Karpas-422 (cell line): ENCODE measurements around the gene DIP2B. TPM values are rescaled to one million over a fixed set of nuclear protein-coding genes. Genes with fewer than 3 reads are reported as not detected.

Source experiments
- DNase-seq: peaks from one replicate; pipeline ENCODE4 v3.0.0-alpha.2; 2015
- H2AFZ ChIP-seq: fragments of 200-600 bp; sonication (generic); 2 replicates; pipeline ENCODE4 v1.6.1; 2014; ENCODE audit warnings: antibody characterized with exemption, low read length, mixed read lengths
- H3K27ac ChIP-seq: fragments of 200-600 bp; sonication (generic); 2 replicates; pipeline ENCODE4 v1.5.1; 2014; ENCODE audit warnings: mild to moderate bottlenecking, low read length, moderate library complexity
- H3K27me3 ChIP-seq: fragments of 200-600 bp; sonication (generic); 2 replicates; pipeline ENCODE4 v1.6.1; 2014; ENCODE audit warnings: low read length, mixed read lengths
- H3K36me3 ChIP-seq: fragments of 200-600 bp; sonication (generic); 2 replicates; pipeline ENCODE4 v1.6.1; 2014; ENCODE audit warnings: low read length, mixed read lengths; ENCODE audit not compliant: insufficient read depth
- H3K4me1 ChIP-seq: fragments of 200-600 bp; sonication (generic); 2 replicates; pipeline ENCODE4 v1.6.1; 2014; ENCODE audit warnings: mild to moderate bottlenecking, low read length, mixed read lengths
- H3K4me2 ChIP-seq: fragments of 200-600 bp; sonication (generic); 2 replicates; pipeline ENCODE4 v1.6.1; 2014; ENCODE audit warnings: low read length, low read depth, mild to moderate bottlenecking; ENCODE audit not compliant: poor library complexity, severe bottlenecking
- H3K4me3 ChIP-seq: fragments of 200-600 bp; sonication (generic); 2 replicates; pipeline ENCODE4 v1.5.1; 2014; ENCODE audit warnings: mild to moderate bottlenecking, antibody characterized with exemption, low read length, mixed read lengths
- H3K79me2 ChIP-seq: fragments of 200-600 bp; sonication (generic); 2 replicates; pipeline ENCODE4 v1.6.1; 2014; ENCODE audit warnings: mild to moderate bottlenecking, low read length, mixed read lengths
- H3K9ac ChIP-seq: fragments of 200-600 bp; sonication (generic); 2 replicates; pipeline ENCODE4 v1.6.0; 2014; ENCODE audit warnings: low read length
- H3K9me2 ChIP-seq: fragments of 200-600 bp; sonication (generic), shearing (Covaris generic); replicated peaks from 2 replicates; pipeline ENCODE4 v1.6.0; 2014; ENCODE audit warnings: mild to moderate bottlenecking, low read length, moderate library complexity; ENCODE audit not compliant: insufficient read depth
- H3K9me3 ChIP-seq: fragments of 300-700, 200-600 bp; sonication (generic); 2 replicates; pipeline ENCODE4 v1.6.1; 2014; ENCODE audit warnings: low read length, mixed read lengths
- H4K20me1 ChIP-seq: fragments of 200-600 bp; sonication (generic); 2 replicates; pipeline ENCODE4 v1.6.1; 2014; ENCODE audit warnings: mild to moderate bottlenecking, antibody characterized with exemption, low read length, low read depth; ENCODE audit not compliant: insufficient read depth
- total RNA-seq: library from RNA; depleted of rRNA; stranded (reverse); fragments of >200 nt; shearing (Covaris generic); gene quantifications from 2 replicates; pipeline ENCODE4 v1.2.3, GENCODE V29; 2014; ENCODE audit warnings: low replicate concordance

Gene DIP2B
- total RNA-seq, 1 experiment from 2014 or later, result 37.5 TPM

GRCh38 chr12:50595667-50596066 is 90.9 kb downstream of the DIP2B start:
- Histone ChIP-seq H3K9me3 (no peaks in the 10 kb centered on the region), H3K9me2 (no peaks in the 10 kb centered on the region), H3K27ac (peak overlapping the region; percentile 96), H3K27me3 (no peaks in the 10 kb centered on the region), H3K4me3 (no peak overlapping the region), H2AFZ (no peak overlapping the region), H3K4me1 (peaks cover 50% of the 10 kb centered on the region), H4K20me1 (no peaks in the 10 kb centered on the region), H3K9ac (no peak overlapping the region), H3K4me2 (peak overlapping the region; percentile 28), H3K79me2 (peaks cover 75% of the 10 kb centered on the region), H3K36me3 (no peaks in the 10 kb centered on the region)
- DNase-seq, result no peak

GRCh38 chr12:50597200-50598195 is 92.7 kb downstream of the DIP2B start:
- Histone ChIP-seq H3K4me2 (peak overlapping the region; percentile 94), H3K9me3 (no peaks in the 10 kb centered on the region), H3K4me1 (peaks cover 50% of the 10 kb centered on the region), H3K9ac (peak overlapping the region; percentile 76), H3K79me2 (peaks cover 80% of the 10 kb centered on the region), H2AFZ (peak overlapping the region; percentile 33), H3K27me3 (no peaks in the 10 kb centered on the region), H3K9me2 (no peaks in the 10 kb centered on the region), H4K20me1 (no peaks in the 10 kb centered on the region), H3K27ac (peak overlapping the region; percentile 96), H3K36me3 (no peaks in the 10 kb centered on the region), H3K4me3 (peak overlapping the region; percentile 63)
- peak; percentile 91 for DNase-seq

- DNase-seq, result peak; percentile 65
- peaks cover 76% of the 10 kb centered on the region for H3K79me2 ChIP-seq
- no peak overlapping the region for H2AFZ ChIP-seq
- H3K9me2 ChIP-seq, result no peaks in the 10 kb centered on the region
- H3K27ac ChIP-seq, result peak overlapping the region; percentile 96
- no peaks in the 10 kb centered on the region for H3K27me3 ChIP-seq
- H3K4me2 ChIP-seq, result peak overlapping the region; percentile 94
- H3K36me3 ChIP-seq, result no peaks in the 10 kb centered on the region
- peak overlapping the region; percentile 76 for H3K9ac ChIP-seq
- H3K4me3 ChIP-seq, result peak overlapping the region; percentile 63
- no peaks in the 10 kb centered on the region for H3K9me3 ChIP-seq
- no peaks in the 10 kb centered on the region for H4K20me1 ChIP-seq
- peaks cover 44% of the 10 kb centered on the region for H3K4me1 ChIP-seq
Observed at GRCh38 chr12:50598321-50598862, 93.6 kb downstream of the DIP2B start.

GRCh38 chr12:50599366-50600095 is 94.7 kb downstream of the DIP2B start:
- Histone ChIP-seq H3K4me1 (peaks cover 39% of the 10 kb centered on the region), H3K36me3 (no peaks in the 10 kb centered on the region), H3K9me2 (no peaks in the 10 kb centered on the region), H3K4me3 (no peak overlapping the region), H4K20me1 (no peaks in the 10 kb centered on the region), H2AFZ (no peak overlapping the region), H3K9me3 (no peaks in the 10 kb centered on the region), H3K27me3 (no peaks in the 10 kb centered on the region), H3K4me2 (no peak overlapping the region), H3K79me2 (peaks cover 79% of the 10 kb centered on the region), H3K27ac (0 out of 2 replicates have a peak overlapping the region, but pooled peaks have one; percentile 1), H3K9ac (no peak overlapping the region)
- DNase-seq, result no peak

GRCh38 chr12:50600364-50600763 is 95.6 kb downstream of the DIP2B start:
- peaks cover 37% of the 10 kb centered on the region for H3K4me1 ChIP-seq
- H3K9me2 ChIP-seq, result no peaks in the 10 kb centered on the region
- no peaks in the 10 kb centered on the region for H3K36me3 ChIP-seq
- no peak overlapping the region for H3K9ac ChIP-seq
- no peaks in the 10 kb centered on the region for H3K9me3 ChIP-seq
- H2AFZ ChIP-seq, result no peak overlapping the region
- H4K20me1 ChIP-seq, result no peaks in the 10 kb centered on the region
- DNase-seq, result no peak
- no peak overlapping the region for H3K4me3 ChIP-seq
- H3K79me2 ChIP-seq, result peaks cover 81% of the 10 kb centered on the region
- H3K27ac ChIP-seq, result 0 out of 2 replicates have a peak overlapping the region, but pooled peaks have one; percentile 1
- no peaks in the 10 kb centered on the region for H3K27me3 ChIP-seq
- no peak overlapping the region for H3K4me2 ChIP-seq

- Histone ChIP-seq H3K9ac (no peak overlapping the region), H3K9me3 (no peaks in the 10 kb centered on the region), H3K79me2 (peaks cover 91% of the 10 kb centered on the region), H3K27ac (no peak overlapping the region), H3K36me3 (no peaks in the 10 kb centered on the region), H3K4me1 (peaks cover 11% of the 10 kb centered on the region), H3K27me3 (no peaks in the 10 kb centered on the region), H3K4me2 (no peak overlapping the region), H4K20me1 (no peaks in the 10 kb centered on the region), H3K4me3 (no peak overlapping the region), H3K9me2 (no peaks in the 10 kb centered on the region), H2AFZ (no peak overlapping the region)
- no peak for DNase-seq
Observed at GRCh38 chr12:50603817-50604639, 99.2 kb downstream of the DIP2B start.

GRCh38 chr12:50604640-50604920 is 99.8 kb downstream of the DIP2B start:
- Histone ChIP-seq H3K9me3 (no peaks in the 10 kb centered on the region), H3K9ac (no peak overlapping the region), H3K36me3 (no peaks in the 10 kb centered on the region), H2AFZ (no peak overlapping the region), H3K4me3 (no peak overlapping the region), H3K9me2 (no peaks in the 10 kb centered on the region), H3K79me2 (peaks cover 91% of the 10 kb centered on the region), H3K4me1 (peaks cover 11% of the 10 kb centered on the region), H4K20me1 (no peaks in the 10 kb centered on the region), H3K27ac (no peak overlapping the region), H3K27me3 (no peaks in the 10 kb centered on the region), H3K4me2 (no peak overlapping the region)
- DNase-seq, result no peak
